ENCODE measurements around the gene MTF2.
A peak's percentile ranks its signal among the peaks of the same experiment; 100 is the strongest.
"Not testable (repeated sequence)": the region's sequence is repeated elsewhere in the genome, so short reads cannot be mapped to it uniquely, and the experiment has no call there.

Gene MTF2

DNA sequence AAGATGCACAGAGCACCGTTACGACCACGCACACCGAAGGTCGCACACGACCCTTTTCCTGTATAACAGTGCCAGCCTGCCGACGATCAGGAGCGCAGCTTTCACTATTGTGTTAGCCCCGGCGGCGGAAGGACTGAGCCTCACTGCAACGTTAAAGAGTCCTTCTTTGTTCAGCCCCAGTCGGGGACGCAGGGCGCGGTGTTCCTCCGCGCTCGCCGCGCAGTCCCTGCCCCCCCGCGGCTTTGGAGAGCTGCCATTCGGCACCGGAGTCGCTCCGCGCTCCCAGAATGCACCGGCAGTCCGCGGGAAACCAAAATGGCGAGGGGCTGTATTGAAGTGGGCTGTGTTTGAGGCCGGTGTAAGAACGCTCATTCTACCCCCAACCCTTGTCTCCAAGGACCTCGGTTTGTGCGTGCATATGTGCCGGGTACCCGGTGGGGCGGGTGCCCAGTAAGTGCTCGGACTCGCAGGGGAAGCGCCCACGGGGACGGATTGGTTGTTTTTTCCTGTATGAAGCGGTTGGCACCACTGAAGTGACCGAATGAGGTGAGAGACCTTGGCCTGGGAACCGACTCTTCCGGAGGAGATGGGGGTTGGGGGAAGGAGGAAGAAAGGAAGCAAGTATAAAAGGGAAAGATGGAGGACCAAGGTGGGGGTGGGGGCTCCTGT lies at the start of gene MTF2:
Gene MTF2 (plus strand): TSS at position 298 of the 669 bp plus-strand sequence. CDS start 244 bp downstream, at position 542.
- DNase-seq, result peak; percentile 92

DNA sequence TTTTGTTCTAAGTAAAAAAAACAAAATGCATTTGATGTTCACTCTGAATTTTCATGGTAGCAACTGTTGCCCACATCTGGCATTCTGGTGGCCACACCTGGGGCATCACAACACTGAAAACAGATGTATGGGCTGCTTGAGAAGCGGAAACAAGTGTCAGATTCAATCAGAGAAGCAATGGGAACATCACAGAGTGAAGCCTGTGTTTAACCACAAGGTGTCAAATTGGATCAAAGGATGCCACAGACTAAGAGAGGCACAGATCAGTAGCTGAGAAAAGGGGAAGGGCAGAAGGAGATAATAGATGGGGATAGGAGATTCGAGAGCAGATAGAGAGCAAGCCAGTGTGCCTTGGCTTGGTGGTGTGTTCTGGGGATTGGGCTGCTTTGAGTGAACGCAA lies 49.8 kb upstream of the MTF2 start:
- DNase-seq, result no peak

DNA sequence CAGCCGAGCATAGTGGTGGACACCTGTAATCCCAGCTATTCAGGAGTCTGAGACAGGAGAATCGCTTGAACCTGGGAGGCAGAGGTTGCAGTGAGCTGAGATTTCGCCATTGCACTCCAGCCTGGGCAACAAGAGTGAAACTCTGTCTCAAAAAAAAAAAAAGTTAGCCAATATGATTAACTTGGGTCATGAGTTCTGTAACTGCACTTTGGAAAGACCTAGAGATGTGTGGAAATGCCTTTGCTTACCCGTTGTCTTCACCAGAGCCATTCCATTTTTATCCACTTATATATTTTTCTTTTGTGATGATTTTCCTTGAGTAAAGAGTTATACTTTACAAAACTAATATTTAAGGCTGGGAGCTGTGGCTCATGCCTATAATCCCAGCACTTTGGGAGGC lies 48.9 kb upstream of the MTF2 start:
- DNase-seq, result not testable (repeated sequence)

DNA sequence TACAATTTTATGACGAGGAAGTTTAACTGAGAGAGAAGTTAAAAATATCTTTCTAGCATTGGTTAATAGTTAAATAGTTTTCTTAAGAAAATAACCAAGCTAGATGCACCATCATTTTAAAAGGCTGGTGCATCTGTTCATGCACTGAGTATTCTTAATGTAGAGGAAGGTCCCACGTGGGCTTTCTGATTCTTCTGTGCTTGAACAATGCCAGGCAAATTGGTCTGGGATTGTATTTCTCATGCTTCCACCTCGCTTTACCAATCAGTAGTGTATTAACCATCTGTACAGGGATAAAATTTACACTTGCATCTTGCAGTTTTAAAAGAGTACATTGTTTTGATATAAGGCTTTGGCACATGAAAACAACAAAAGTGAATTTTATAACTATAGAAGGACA lies 47.4 kb upstream of the MTF2 start:
- no peak for DNase-seq

DNA sequence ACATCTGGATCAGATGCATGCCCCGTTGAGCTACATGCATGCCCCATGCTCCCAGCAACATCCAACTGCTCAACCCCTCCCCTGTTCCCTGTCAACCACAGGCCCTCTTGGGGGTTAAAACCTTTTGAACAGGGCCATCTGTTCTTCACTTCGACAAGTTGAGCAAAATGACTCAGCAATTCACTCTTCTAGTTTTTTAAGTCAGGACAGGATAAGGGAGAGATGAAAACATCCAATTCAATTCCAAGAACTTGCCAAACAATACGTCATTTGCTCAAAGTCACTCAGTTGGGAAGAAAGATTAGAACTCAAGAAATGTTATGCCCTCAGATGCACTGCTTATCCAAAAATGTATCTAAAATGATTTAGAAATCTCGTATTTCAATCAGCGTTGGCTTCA lies 46.1 kb upstream of the MTF2 start:
- DNase-seq, result no peak

DNA sequence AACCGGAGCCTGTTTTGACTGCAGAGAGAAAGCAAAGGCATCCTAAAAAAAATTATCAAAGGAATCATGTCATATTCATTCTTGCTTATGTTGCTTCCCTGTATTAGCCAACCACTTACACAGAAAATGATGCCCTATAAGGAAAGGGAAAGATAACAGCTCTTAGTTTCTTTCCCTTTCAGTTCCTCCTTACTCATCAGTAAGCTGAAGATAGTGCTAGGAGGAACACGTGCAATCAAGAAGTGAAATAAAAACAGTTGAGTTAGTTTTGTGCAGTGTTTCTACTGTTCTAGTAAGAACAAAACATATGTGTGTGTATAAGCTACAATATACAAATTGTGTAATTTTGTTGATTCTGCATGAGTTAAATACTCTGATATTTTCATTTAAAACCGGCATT lies 45.3 kb upstream of the MTF2 start:
- DNase-seq, result no peak

DNA sequence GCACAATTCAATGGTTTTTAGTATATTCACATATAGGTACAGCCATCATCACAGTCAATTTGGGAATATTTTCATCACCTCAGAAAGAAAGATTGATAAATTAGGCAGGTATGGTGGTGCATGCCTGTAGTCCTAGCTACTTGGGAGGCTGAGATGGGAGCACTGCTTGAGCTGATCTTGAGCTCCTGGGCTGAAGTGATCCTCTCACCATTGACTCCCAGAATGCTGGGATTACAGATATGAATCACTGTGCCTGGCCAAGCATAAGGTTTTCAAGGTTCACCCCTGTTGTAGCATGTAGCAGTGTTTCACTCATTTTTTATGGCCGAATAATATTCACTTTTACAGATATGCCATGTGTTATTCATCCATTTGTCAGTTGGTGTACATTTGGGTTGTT lies 44.7 kb upstream of the MTF2 start:
- DNase-seq, result no peak

DNA sequence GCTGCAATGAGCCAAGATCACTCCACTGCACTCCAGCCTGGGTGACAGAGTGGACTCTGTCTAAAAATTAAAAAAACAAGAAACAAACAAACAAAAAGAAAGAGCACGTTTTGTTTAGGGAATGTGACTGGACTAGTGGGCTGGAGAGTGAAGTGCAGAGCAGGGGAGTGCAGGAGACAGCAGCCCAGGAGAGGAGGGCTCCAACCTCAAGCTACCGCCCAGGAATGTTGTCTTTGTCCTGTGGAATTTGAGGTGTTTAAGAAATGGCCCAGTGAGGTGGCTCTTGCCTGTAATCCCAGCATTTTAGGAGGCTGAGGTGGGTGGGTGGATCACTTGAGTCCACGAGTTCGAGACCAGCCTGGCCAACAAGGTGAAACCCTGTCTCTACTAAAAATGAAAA lies 42.4 kb upstream of the MTF2 start:
- no peak for DNase-seq

DNA sequence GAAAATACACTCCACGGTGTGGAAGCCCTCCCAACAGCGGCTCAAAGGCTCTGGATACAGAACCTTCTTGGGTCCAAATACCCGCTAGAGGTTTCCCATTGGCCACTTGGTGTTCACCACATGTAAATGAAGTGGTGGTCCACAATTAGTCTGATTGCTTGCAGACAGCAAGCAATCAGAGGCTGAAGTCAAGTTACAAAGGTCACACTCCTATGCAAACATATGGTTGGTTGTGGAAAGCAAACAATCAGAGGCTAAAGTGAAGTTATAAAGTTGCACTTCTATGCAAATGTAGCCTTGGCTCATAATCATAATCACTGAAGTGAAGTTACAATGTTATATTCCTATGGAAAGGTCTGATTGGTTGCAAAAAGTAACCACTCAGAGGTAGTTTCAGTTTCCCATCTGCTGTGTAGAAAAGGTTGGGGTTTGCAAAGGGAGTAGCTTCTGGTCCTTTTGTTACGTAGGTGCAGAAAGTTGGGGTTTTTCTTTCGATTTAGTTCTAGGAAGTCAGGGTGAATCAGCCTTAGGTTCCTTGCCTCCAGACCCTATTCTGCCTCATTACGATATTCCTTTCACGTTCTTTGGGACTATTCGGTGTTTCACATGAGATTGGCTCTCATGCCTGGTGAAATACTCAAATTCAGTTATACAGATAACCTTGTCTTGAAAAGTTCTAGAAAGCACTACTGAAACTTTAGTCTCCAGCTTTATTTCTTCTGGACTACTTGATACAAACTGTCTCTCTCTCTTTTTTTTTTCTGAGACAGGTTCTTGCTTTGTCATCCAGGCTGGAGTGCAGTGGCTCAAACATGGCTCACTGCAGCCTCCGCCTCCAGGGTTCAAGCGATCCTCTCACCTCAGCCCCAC lies 36.7 kb upstream of the MTF2 start:
- no peak for DNase-seq

DNA sequence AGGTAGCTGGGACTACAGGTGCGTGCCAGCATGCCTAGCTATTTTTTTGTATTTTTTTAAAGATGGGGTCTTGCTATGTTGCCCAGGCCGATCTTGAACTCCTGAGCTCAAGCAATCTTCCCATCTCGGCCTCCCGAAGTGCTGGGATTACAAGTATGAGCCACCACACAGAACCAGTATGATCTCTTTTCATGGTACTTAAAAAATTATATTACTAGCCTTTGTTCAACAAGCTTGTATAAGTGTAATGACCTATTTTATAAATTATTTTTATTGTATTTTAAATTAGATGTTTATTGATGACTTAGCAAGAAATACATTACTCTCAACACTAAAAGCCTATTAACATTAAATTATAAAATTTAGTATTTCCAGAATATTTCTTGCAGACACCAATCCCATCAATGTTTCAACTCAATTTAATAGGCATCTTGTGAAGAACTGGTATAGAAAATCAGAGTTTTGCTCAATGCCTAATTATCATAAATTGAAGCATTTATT lies 36.0 kb upstream of the MTF2 start:
- DNase-seq, result no peak

DNA sequence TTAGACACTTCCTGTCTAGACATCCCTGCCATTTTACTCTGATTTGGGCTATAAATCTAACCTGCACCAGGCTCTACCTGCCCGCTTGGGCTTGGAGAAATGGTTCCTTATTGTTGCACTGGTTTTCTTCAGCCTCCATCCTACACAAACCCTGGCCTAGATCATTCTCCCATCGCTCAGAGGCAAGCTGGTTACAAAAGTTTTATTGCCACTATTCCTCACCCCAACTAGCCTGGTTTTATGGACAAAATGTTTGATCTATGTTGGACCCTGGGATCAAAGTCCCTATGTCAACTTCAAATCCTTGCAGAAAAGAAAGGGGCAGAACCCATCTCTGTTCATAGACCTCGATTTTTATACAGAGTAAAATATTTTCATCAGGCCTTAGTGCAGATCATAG lies 31.5 kb upstream of the MTF2 start:
- no peak for DNase-seq

DNA sequence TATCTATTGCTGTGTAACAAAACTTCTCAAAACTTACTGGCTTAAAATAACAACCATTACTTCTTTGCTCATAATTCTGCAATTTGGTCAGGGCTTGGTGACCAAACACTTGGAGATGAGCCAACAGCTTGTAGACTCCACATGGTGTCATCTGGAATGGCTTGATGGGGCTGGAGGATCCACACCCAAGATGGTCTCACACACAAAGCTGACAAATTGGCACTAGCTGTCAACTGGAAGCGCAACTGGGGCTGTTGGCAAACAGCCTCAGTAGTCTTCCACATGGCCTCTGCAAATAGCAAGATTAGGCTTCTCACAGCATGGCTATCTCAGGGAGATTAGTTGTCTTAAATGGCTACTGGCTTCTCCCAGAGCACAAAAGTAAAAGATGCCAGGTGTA lies 27.1 kb upstream of the MTF2 start:
- DNase-seq, result no peak

DNA sequence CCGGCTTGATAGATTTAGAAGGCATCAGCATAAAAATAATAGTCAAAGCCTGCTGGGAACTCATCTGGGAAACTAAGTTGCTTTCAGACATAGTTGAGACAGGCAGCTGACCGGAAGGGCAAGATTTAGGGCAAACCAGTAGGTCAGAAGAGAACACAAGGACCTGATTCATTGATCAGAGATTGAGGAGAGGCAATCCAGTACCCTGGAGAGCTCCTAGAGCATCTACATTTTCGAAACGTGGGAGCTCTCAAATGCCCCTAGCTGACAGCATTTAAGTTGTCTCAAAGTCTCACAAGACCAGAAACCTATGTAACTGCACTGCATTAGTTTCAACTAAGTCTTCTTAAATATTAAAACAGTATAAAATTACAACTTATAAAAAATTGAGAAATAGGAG lies 22.9 kb upstream of the MTF2 start:
- no peak for DNase-seq

DNA sequence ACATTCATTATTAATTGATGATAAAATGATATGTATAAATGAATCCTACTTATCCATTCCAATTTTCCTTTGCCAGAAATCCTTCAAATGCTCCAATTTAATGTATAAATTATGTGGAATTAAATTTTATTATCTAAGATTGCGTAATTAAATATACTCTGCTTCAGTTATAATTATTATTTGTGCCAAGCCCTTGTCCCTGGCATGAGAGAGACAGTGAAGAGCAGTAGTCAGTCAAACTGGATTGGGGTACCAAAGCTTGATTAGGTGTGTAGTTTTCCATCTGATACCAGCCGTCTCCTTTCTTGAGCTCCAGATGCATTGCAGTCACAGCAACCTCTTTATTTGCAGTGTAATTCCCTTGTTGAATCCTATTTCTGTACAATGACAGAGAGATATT lies 22.4 kb upstream of the MTF2 start:
- no peak for DNase-seq

DNA sequence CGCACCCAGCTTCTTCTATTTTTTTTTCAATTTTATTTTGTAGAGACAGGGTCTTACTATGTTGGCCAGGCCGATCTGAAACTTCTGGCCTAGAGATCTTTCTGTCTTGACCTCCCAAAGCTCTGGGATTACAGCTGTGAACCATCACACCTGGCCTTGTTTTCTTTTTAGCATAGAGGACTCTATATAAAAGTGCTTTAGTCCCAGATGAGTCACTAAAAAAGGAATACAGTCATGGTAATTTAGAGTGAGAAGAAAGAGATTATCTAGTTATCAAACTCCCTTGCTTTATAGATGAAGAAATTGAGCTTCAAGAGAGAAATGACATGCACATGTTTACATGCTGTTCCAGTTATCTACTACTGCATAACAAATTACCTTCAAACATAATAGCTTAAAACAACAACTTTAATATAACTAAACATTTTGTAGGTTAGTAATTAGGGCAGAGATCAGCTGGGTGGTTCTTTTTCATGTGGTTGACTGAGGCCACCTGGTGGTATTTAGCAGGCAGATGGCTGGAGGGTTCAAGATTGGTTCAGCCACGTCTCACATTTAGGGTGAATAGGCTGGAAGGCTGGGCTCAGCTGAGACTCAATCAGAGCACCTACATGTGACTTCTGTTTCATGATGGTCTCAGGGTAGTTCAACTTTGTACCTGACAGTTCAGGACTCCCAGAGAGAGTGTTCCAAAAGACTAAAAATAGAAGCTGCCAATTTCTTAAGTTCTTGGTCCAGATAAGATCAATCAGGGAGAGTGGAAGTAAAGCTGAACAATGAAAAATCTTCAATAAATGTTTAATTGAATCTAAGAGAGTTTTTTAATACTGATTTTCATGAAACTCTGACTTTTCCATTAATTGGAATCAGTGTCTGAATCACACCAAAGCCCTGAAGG lies 16.9 kb upstream of the MTF2 start:
- DNase-seq, result no peak

DNA sequence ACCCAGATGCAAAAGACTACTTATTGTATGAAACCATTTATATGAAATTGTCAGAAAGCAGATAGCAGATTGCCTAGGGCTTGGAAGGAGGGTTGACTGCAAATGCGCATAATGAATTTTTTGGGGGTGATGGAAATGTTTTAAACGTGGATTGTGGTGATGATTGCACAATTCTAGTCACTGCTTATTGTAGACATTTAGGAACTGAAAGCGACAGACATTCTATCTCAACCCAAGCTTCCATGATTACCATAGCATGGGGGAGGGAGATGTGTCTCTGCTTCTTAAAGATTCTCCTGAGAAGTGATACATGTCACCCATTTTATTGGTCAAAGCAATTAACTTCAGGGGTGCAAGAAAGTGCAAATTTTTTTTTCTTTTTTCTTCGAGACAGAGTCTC lies 2.8 kb upstream of the MTF2 start:
- no peak for DNase-seq

DNA sequence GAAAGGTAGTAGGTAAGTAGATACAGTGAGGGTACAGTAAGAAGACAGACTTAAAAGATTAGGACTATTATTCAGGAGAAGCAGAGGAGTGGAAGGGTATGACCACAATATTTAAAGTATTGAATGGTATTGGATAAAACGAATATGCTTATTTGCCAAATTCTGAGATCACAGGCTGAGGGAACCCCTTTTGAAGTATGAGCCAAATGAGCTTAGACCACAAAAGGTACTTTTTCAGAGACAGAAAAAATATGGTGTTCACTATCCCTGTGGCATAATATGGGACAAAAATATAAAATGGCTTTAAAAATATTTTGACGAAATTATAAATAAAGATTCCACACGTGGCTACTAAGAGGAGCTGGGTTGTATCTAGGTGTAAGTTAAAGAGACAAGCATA lies 880 bp upstream of the MTF2 start:
- DNase-seq, result no peak

DNA sequence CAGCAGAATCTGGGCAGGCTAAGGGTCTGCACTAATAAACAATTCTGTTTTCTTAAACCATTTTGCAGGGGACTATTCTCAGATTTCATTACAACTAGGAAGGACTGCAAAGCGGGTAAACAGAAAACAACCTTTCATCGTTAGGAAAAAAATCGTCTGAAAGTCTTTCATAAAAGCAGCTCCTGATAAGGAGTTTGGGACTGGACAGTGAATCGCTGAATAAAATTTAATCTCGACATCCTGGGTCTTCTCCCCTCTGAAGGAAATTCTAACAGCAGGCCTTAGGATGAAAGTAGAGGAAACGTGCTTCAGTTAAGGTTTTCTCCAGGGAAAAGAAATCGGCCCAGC lies 471 bp upstream of the MTF2 start:
- DNase-seq, result no peak

DNA sequence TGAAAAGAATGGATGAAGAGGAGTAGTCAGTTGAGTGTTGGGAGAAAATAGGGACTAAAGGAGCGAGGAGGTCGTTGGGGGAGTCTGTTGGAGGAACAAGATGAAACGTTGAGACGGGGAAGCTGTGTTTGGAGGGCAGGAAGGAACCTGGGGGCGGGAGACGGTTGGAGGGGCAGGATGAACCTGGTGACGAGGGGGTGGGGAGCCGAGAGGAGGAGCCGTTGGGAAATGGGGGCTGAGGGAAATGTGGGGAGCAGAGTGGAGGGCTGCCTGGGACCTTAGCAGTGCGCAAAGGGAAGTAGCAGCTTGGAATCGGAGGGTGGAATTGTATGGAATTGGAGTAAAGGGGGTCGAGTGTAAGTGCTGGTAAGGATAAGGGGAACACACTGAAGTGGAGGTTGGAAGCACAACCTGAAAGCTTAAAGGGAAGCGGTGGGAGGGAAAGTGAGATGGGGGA lies 630 bp downstream of the MTF2 start:
- DNase-seq, result no peak

DNA sequence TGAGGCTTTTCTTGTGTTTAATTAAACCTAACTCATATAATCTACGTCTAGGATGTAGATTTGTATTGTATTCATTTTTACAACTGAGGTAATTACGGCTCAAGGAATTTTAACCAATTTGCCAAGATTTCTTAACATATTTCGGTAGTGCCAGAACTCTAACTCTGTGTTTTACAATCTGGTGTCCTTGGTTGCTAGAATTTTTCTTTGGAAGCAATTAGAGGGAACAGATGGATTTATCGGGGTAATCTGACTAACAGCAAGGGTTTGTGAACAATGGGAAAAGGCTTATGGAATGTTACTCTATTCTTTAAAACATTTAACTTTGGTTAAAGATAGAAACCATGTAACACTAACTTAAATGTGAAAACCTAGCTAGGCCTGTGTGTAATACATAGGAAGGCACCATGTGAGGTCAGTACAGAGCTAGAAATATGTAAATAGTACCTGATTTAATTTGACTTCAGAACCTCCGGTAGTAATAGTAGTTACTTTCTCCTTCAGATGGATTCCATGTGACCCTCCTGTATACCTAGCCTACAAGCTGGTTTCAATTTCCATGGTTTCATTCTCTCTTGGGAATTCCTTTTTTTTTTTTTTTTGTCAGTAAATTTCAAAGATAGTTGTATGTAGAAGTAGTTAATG lies 1.2 kb downstream of the MTF2 start:
- DNase-seq, result no peak

DNA sequence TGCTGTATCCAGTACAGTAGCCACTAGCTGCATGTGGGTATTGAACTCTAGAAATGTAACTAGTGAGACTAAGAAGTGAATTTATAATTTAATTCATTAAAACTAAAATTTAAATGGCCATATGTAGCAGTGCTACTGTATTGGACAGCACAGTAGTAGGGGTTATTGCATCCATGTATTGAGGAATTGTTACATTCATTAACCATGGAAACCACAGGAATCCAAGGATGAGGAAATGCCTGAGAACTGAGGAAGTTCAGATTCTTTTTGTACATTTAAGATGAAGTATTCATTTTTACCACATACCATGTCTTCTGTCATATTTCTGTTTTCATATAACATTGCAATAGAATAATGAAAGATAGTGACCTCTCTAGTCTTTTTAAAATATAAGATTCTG lies 2.6 kb downstream of the MTF2 start:
- DNase-seq, result no peak

DNA sequence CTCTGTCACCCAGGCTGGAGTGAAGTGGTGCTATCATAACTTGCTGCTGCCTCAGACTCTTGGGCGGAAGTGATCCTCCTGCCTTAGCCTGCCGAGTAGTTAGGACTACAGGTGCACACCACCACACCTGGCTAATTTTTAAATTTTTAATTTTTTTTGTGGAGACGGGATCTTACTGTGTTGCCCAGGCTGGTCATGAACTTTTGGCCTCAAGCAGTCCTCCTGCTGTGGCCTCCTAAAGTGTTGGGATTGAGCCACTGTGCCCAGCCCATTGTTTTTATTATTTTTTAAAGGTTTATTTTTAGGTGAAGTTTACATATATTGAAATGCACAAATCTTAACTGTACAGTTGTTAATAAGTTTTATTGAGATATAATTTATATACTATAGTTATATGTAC lies 3.2 kb downstream of the MTF2 start:
- DNase-seq, result no peak

DNA sequence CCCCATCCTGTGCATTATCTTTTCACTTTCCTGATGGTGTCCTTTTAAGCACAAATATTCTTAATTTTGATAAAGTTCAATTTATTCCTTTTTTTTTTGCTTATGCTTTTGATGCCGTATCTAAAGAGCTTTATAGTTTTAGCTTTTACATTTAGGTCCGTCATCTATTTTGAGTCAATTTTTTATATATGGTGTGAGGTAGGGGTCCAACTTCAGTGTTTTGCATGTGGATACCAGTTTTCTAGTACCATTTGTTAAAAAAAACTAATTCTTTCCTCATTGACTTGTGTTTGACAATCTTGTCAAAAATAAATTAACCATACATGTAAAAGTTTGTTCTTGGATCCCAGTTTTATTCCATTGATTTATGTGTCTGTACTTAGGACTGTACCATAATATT lies 4.9 kb downstream of the MTF2 start:
- DNase-seq, result no peak

Measured in activated CD4-positive, CD25-positive, alpha-beta regulatory T cell treated with anti-CD3 and anti-CD28 coated beads, Interleukin-2, amount 50 U/mL, for 72 hours (primary cell).